Activated naive CD8-positive, alpha-beta T cell treated with anti-CD3 and anti-CD28 coated beads, Interleukin-2, amount 50 U/mL, for 24 hours (primary cell): ENCODE data around the gene CELSR3.

Experiments used
- ATAC-seq: fragments of 150-1000 bp; cut with Tn5 transposase; one replicate; pipeline ENCODE4 v1.10.0; 2021
- DNase-seq: peaks from one replicate; pipeline ENCODE4 v3.0.0; 2021
- H3K27ac Mint-ChIP-seq: one replicate; pipeline ENCODE4 v1.8.0; 2021; ENCODE audit warnings: mild to moderate bottlenecking, mixed read lengths
- H3K27me3 Mint-ChIP-seq: one replicate; pipeline ENCODE4 v1.8.0; 2021; ENCODE audit warnings: mixed read lengths
- H3K36me3 Mint-ChIP-seq: one replicate; pipeline ENCODE4 v1.8.0; 2021; ENCODE audit warnings: low read depth, mixed read lengths
- H3K4me1 Mint-ChIP-seq: one replicate; pipeline ENCODE4 v1.8.0; 2021; ENCODE audit warnings: mixed read lengths
- H3K4me3 Mint-ChIP-seq: one replicate; pipeline ENCODE4 v1.8.0; 2021; ENCODE audit warnings: mild to moderate bottlenecking, moderate library complexity, mixed read lengths
- H3K9me3 Mint-ChIP-seq: one replicate; pipeline ENCODE4 v1.8.0; 2021; ENCODE audit warnings: mixed read lengths

CELSR3 gene

DNA sequence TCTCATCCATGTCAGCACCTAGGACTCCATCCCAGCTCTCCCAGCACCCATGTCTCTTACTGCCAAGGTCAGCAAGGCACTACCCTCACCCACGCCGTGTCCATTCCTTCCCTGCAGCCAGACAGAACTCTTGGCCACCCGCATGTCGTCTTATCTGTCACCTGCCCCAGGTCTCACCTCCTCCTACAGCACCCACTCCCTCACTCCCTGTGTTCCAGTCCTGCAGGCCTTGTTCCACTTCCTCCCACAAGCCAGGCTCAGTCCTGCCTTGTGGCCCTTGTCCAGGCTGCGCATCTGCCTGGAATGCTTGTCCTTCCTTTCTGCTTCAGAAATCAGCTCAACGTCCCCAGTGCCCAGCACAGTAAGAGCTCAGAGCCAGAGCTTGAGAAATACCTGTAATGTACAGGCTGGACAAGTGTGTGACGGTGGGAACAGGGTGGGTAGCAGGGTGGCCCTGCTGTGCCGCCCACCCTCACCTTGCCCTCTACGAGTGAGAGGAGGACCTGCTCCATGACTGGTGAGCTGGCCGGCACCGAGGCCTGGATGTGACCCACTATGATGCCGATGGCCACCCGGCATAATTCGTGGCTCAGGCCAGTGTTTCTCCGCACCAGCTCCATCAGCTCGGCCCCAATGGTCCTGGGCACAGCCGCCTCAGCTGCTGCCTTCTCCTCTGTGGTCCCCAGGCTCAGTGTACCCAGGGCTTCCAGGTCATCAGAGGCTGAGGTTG lies 18.3 kb upstream of the CELSR3 start:
- Mint-ChIP-seq H3K4me3 (no peak overlapping the region), H3K27ac (no peak overlapping the region)
- no peak for DNase-seq

DNA sequence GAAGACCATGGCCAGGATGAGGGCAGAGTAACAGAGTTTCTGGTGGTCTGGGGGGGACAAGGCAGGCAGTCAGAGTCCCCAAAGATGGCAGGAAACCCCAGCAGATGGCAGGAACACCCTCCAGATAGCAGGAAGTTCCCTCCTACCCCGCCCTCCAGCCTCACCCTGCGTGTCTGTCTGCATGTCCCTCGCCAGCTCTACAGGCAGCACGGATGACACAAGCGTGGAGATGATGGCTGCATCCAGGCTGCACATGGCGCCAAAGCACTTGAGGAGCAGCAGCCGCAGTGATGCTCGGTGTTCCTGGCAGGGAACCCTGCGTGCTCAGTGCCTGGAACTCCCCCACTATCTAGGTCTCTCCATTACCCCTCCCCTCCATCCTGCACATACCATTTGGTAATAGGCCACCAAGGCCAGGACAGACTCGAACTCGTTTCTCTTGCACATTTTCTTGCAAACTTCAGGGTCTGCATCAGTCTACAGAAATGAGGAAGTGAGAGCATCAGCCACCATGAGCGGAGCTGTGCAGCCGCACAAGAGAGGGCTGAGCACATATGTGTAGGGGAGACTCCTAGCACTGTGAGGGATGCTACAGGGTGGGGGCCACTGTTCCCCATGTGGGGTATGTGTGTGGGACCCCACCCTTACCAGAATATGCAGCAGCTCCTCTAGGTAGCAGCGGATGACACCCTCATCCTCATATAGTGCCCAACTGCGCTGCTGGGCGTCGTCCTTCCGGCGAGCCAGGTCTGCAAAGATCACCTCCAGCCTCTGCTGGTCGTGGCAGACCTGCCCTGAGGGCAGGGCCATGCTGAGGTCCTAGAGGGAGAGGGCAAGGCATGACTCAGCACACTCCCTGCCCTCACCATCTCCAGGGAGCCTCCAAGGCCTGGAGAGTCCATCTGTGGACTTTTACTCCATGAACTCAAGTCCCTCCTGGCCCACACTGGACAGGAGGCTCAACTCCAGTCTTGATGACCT lies 17.0 kb upstream of the CELSR3 start:
- H3K4me1 Mint-ChIP-seq = peaks cover 13% of the 10 kb centered on the region
- H3K9me3 Mint-ChIP-seq = no peaks in the 10 kb centered on the region
- no peak for ATAC-seq
- no peak for DNase-seq
- peaks cover 32% of the 10 kb centered on the region for H3K36me3 Mint-ChIP-seq
- no peak overlapping the region for H3K27ac Mint-ChIP-seq
- H3K4me3 Mint-ChIP-seq = no peak overlapping the region
- no peaks in the 10 kb centered on the region for H3K27me3 Mint-ChIP-seq

More for the DNA sequence above, 18.3 kb upstream of the CELSR3 start:
- peaks cover 15% of the 10 kb centered on the region for H3K4me1 Mint-ChIP-seq
- no peaks in the 10 kb centered on the region for H3K27me3 Mint-ChIP-seq
- H3K9me3 Mint-ChIP-seq = no peaks in the 10 kb centered on the region
- no peak for ATAC-seq
- peaks cover 28% of the 10 kb centered on the region for H3K36me3 Mint-ChIP-seq

DNA sequence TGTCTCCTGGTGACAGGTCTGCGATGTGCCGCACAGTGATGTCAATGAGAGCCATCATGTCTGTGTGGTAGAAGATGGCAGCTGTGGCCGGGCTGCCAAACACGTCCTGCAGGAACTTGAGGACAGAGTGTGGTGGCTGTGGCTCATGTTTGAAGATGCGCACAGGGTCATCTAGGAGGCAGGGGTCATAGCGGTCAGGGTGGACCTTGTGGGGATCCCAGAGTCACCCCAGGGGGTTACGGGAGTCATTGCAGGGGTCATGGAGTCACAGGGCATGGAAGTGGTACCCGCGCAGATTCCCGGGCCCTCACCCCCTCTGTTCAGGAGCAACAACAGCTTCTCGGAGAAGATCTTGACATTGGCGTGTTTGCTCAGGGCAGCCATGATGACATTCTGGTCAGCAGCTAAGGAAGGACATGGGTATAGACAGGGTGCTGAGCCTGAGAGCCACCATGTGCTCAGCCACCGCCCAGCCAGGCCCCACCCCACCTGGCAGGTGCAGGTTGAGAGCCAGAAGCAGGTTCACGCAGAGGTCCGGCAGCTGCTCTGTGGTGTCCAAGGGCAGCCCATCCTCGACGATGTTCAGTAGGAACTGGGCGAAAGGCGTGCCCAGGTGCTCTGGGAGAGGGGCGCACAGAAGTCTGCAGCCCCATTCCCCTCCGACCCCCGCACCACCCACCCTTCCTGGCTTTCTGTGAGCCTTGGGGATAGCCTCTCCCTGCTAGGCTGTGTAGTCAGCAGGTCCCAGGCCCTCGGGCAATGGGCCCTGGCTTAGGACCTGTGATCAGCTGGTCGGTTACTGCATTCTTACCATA lies 16.1 kb upstream of the CELSR3 start:
- H3K36me3 Mint-ChIP-seq = peaks cover 33% of the 10 kb centered on the region
- no peak for ATAC-seq
- peaks cover 5% of the 10 kb centered on the region for H3K4me1 Mint-ChIP-seq
- no peak for DNase-seq
- no peak overlapping the region for H3K4me3 Mint-ChIP-seq
- no peaks in the 10 kb centered on the region for H3K27me3 Mint-ChIP-seq
- H3K27ac Mint-ChIP-seq = no peak overlapping the region
- no peaks in the 10 kb centered on the region for H3K9me3 Mint-ChIP-seq

- Mint-ChIP-seq H3K4me1 (peaks cover 3% of the 10 kb centered on the region), H3K27ac (no peak overlapping the region), H3K9me3 (no peaks in the 10 kb centered on the region), H3K4me3 (no peak overlapping the region), H3K27me3 (no peaks in the 10 kb centered on the region), H3K36me3 (peaks cover 35% of the 10 kb centered on the region)
- DNase-seq (no peak), ATAC-seq (no peak)
Observed at GRCh38 chr3:48678056-48678455, 15.4 kb upstream of the CELSR3 start.

DNA sequence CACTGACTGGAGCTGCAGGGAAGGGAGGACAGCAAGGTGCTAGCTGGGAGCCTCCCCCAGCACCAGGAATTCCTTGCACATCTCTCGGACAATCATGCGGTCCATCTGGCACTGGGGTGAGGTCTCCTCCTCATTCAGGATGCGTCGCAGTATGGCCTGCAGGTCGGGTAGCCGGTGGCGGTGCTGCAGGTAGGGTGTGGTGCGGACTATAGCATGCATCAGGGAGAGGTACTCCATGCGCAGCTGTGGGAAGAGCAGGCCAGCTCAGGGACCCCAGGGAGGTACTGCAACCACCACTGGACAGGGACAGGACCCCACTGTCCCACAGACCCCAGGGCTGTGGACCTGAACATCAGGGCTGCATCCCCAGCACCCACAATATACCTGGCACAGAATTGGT lies 11.8 kb upstream of the CELSR3 start:
- peaks cover 3% of the 10 kb centered on the region for H3K4me1 Mint-ChIP-seq
- no peak for ATAC-seq
- no peak for DNase-seq
- H3K9me3 Mint-ChIP-seq = no peaks in the 10 kb centered on the region
- H3K27ac Mint-ChIP-seq = no peak overlapping the region
- no peak overlapping the region for H3K4me3 Mint-ChIP-seq
- H3K36me3 Mint-ChIP-seq = peaks cover 29% of the 10 kb centered on the region
- H3K27me3 Mint-ChIP-seq = no peaks in the 10 kb centered on the region

GRCh38 chr3:48672522-48672921 lies 9.8 kb upstream of the CELSR3 start:
- Mint-ChIP-seq H3K9me3 (no peaks in the 10 kb centered on the region), H3K36me3 (peaks cover 27% of the 10 kb centered on the region), H3K27me3 (no peaks in the 10 kb centered on the region), H3K27ac (no peak overlapping the region), H3K4me3 (no peak overlapping the region), H3K4me1 (peaks cover 3% of the 10 kb centered on the region)
- DNase-seq (no peak), ATAC-seq (no peak)

DNA sequence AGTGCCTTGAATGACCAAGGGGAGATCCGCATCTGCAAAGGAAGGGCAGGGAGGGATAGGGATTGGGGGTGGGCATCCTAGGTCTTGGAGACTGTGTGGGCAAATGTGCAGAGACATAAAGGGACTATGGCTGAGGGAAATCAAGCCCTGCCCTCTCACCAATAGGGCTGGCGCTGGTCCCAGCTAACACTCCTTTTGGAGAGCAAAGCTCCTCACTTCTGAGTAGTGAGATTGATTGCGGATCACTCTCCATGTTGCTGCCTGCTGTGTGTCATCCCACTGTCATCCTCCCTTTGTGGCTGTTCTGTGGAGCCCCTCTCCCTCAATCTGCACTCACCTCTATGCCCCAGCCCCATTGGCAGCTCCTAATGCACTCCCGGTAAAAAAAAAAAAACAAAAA lies 2.2 kb upstream of the CELSR3 start:
- H3K9me3 Mint-ChIP-seq = no peaks in the 10 kb centered on the region
- ATAC-seq = no peak
- peaks cover 22% of the 10 kb centered on the region for H3K27me3 Mint-ChIP-seq
- peaks cover 9% of the 10 kb centered on the region for H3K36me3 Mint-ChIP-seq
- H3K4me3 Mint-ChIP-seq = no peak overlapping the region
- peaks cover 18% of the 10 kb centered on the region for H3K4me1 Mint-ChIP-seq
- no peak overlapping the region for H3K27ac Mint-ChIP-seq
- DNase-seq = no peak

DNA sequence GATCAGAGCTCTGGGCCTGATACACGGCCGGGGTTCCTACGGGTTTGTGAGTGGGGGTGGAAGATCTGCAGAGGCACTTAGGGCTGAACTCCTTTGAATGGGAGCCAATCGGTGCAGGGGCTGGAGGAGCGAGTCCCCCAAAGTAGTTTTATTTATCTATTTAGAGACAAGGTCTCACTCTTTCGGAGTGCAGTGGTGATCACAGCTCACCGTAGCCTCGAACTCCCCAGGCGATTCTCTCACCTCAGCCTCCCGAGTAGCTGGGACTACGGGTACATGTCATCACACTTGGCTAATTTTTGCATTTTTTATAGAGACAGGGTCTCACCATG lies 1.6 kb upstream of the CELSR3 start:
- Mint-ChIP-seq H3K36me3 (peaks cover 7% of the 10 kb centered on the region), H3K27ac (peak overlapping the region; percentile 83), H3K4me3 (peak overlapping the region; percentile 85), H3K27me3 (peaks cover 25% of the 10 kb centered on the region), H3K9me3 (no peaks in the 10 kb centered on the region), H3K4me1 (peaks cover 18% of the 10 kb centered on the region)
- no peak for DNase-seq
- ATAC-seq = no peak

- Mint-ChIP-seq H3K4me1 (peaks cover 18% of the 10 kb centered on the region), H3K9me3 (no peaks in the 10 kb centered on the region), H3K27me3 (peaks cover 30% of the 10 kb centered on the region), H3K4me3 (peak overlapping the region; percentile 85), H3K27ac (peak overlapping the region; percentile 83), H3K36me3 (peaks cover 7% of the 10 kb centered on the region)
- ATAC-seq (peak; percentile 92), DNase-seq (peak; percentile 95)
Observed at GRCh38 chr3:48663489-48664312, 1.0 kb upstream of the CELSR3 start.

- Mint-ChIP-seq H3K27ac (no peak overlapping the region), H3K4me3 (peak overlapping the region; percentile 54), H3K4me1 (peaks cover 23% of the 10 kb centered on the region), H3K27me3 (peaks cover 30% of the 10 kb centered on the region), H3K9me3 (no peaks in the 10 kb centered on the region), H3K36me3 (peaks cover 3% of the 10 kb centered on the region)
- DNase-seq (no peak), ATAC-seq (no peak)
Observed at GRCh38 chr3:48662145-48662752, 437 bp downstream of the CELSR3 start.

- Mint-ChIP-seq H3K27me3 (peaks cover 30% of the 10 kb centered on the region), H3K4me1 (peaks cover 28% of the 10 kb centered on the region), H3K4me3 (peak overlapping the region; percentile 54), H3K36me3 (peaks cover 3% of the 10 kb centered on the region), H3K9me3 (no peaks in the 10 kb centered on the region), H3K27ac (no peak overlapping the region)
- peak; percentile 79 for DNase-seq
- ATAC-seq = no peak
Observed at GRCh38 chr3:48661501-48662144, 1.1 kb downstream of the CELSR3 start.

DNA sequence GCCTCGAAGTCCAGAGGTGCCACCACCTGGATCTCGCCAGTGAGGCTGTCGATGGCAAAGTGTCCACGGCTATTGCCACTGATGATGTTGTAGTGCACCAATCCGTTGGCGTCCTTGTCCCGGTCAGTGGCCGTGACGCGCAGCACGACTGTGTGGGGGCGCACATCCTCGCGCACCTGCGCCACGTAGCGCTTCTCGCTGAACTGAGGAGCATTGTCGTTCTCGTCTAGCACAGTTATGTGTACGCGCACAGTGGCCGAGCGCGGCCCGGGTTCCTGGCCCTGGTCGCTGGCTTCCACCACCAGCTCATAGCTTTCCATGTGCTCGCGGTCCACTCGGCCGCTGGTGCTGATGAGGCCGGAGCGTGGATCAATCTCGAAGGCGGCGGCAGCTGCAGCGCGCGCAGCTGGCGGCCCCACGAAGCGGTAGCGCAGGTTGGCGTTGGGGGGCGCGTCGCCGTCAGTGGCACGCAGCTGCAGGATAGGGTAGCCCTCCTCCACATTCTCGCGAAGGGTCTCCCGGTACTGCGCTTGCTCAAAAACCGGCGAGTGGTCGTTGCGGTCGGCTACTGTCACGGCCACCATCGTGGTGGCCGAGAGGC lies 1.8 kb downstream of the CELSR3 start:
- no peak overlapping the region for H3K4me3 Mint-ChIP-seq
- H3K27ac Mint-ChIP-seq = no peak overlapping the region
- peaks cover 3% of the 10 kb centered on the region for H3K36me3 Mint-ChIP-seq
- H3K9me3 Mint-ChIP-seq = no peaks in the 10 kb centered on the region
- H3K27me3 Mint-ChIP-seq = peaks cover 30% of the 10 kb centered on the region
- DNase-seq = no peak
- peaks cover 31% of the 10 kb centered on the region for H3K4me1 Mint-ChIP-seq
- no peak for ATAC-seq

GRCh38 chr3:48656841-48657281 lies 5.8 kb downstream of the CELSR3 start:
- Mint-ChIP-seq H3K27ac (peak overlapping the region; percentile 75), H3K36me3 (peaks cover 3% of the 10 kb centered on the region), H3K4me3 (peak overlapping the region; percentile 73), H3K4me1 (peaks cover 24% of the 10 kb centered on the region), H3K9me3 (no peaks in the 10 kb centered on the region), H3K27me3 (peaks cover 15% of the 10 kb centered on the region)
- peak; percentile 40 for DNase-seq
- ATAC-seq = no peak
